ENCODE measurements around the gene PPP6R3.
"Not testable (repeated sequence)": the region's sequence is repeated elsewhere in the genome, so short reads cannot be mapped to it uniquely, and the experiment has no call there.

The PPP6R3 gene

GRCh38 chr11:68538025-68538424 is 77.5 kb downstream of the PPP6R3 start:
- TF ChIP-seq CTCF (IDR thresholded peaks at IDR 0.05; ENCODE audit: extremely low read depth, insufficient read depth, missing control alignments), result no peak
- in situ Hi-C loops (cut with MboI; ENCODE audit: low pct_unique_long_range_greater_than_20kb, low sequenced_read_pairs, unreplicated experiment), result no loop called here
- DNase-seq (ENCODE audit: low spot score), result no peak

GRCh38 chr11:68539395-68539794 is 78.8 kb downstream of the PPP6R3 start:
- no peak for TF ChIP-seq CTCF (IDR thresholded peaks at IDR 0.05; ENCODE audit: extremely low read depth, insufficient read depth, missing control alignments)
- no peak for DNase-seq (ENCODE audit: low spot score)
- in situ Hi-C loops (cut with MboI; ENCODE audit: low pct_unique_long_range_greater_than_20kb, low sequenced_read_pairs, unreplicated experiment), result no loop called here

GRCh38 chr11:68540504-68540903 is 80.0 kb downstream of the PPP6R3 start:
- DNase-seq (ENCODE audit: low spot score); in situ Hi-C loops (cut with MboI; ENCODE audit: low pct_unique_long_range_greater_than_20kb, low sequenced_read_pairs, unreplicated experiment): not testable (repeated sequence)

GRCh38 chr11:68541116-68541515 is 80.6 kb downstream of the PPP6R3 start:
- in situ Hi-C loops (cut with MboI; ENCODE audit: low pct_unique_long_range_greater_than_20kb, low sequenced_read_pairs, unreplicated experiment), result no loop called here
- no peak for TF ChIP-seq CTCF (IDR thresholded peaks at IDR 0.05; ENCODE audit: extremely low read depth, insufficient read depth, missing control alignments)
- DNase-seq (ENCODE audit: low spot score), result no peak

GRCh38 chr11:68541991-68542390 is 81.4 kb downstream of the PPP6R3 start:
- in situ Hi-C loops (cut with MboI; ENCODE audit: low pct_unique_long_range_greater_than_20kb, low sequenced_read_pairs, unreplicated experiment), result no loop called here
- TF ChIP-seq CTCF (IDR thresholded peaks at IDR 0.05; ENCODE audit: extremely low read depth, insufficient read depth, missing control alignments), result no peak
- DNase-seq (ENCODE audit: low spot score), result no peak

GRCh38 chr11:68542617-68543016 is 82.1 kb downstream of the PPP6R3 start:
- no peak for DNase-seq (ENCODE audit: low spot score)
- no peak for TF ChIP-seq CTCF (IDR thresholded peaks at IDR 0.05; ENCODE audit: extremely low read depth, insufficient read depth, missing control alignments)
- in situ Hi-C loops (cut with MboI; ENCODE audit: low pct_unique_long_range_greater_than_20kb, low sequenced_read_pairs, unreplicated experiment), result no loop called here

- no peak for DNase-seq (ENCODE audit: low spot score)
- in situ Hi-C loops (cut with MboI; ENCODE audit: low pct_unique_long_range_greater_than_20kb, low sequenced_read_pairs, unreplicated experiment), result no loop called here
- no peak for TF ChIP-seq CTCF (IDR thresholded peaks at IDR 0.05; ENCODE audit: extremely low read depth, insufficient read depth, missing control alignments)
These were observed 83.0 kb downstream of the PPP6R3 start for GRCh38 chr11:68543594-68543993.

All from GM13977 (cell line).